HEK293 (cell line): ENCODE data around the gene STARD4.

Experiments
- CTCF ChIA-PET: fragments of 350-600 bp; formaldehyde crosslinking; extraction: SDS; loops from one replicate; lab custom pipeline; 2021; ENCODE audit warnings: antibody characterized with exemption; lab: Yijun Ruan, JAX
- POLR2A ChIA-PET: fragments of 300-600 bp; formaldehyde crosslinking; extraction: SDS; loops from one replicate; lab custom pipeline; 2020; ENCODE audit warnings: antibody characterized with exemption, inconsistent platforms; lab: Yijun Ruan, JAX
- H3K27ac ChIP-seq: fragments of 200-500 bp; sonication (Bioruptor generic); 2 replicates; pipeline ENCODE4 v1.5.1; 2014; ENCODE audit warnings: low read depth, low read length, control low read depth, inconsistent platforms; ENCODE audit errors: extremely low read depth
- H3K36me3 ChIP-seq, 2 experiments: fragments of 200-500 bp in 1 of 2; sonication (Bioruptor generic) in 1 of 2; 1 replicate in 1 of 2; 2 replicates in 1 of 2; pipeline ENCODE4 v1.5.1; 2014 to 2017; ENCODE audit warnings: inconsistent platforms in 2 of 2, low read length in 2 of 2; ENCODE audit not compliant: control insufficient read depth in 2 of 2, insufficient read depth in 1 of 2
- H3K4me1 ChIP-seq: fragments of 200-500 bp; sonication (Bioruptor generic); 2 replicates; pipeline ENCODE4 v1.5.1; 2014; ENCODE audit warnings: mild to moderate bottlenecking, low read length, inconsistent platforms; ENCODE audit not compliant: control insufficient read depth, insufficient read depth
- H3K4me3 ChIP-seq: 2 replicates; pipeline ENCODE4 v1.5.1; 2011; ENCODE audit warnings: low read depth, mild to moderate bottlenecking, control low read depth, low read length, moderate library complexity
- H3K9me3 ChIP-seq: fragments of 200-500 bp; sonication (Bioruptor generic); 2 replicates; pipeline ENCODE4 v1.5.1; 2014; ENCODE audit warnings: low read depth, low read length, inconsistent platforms; ENCODE audit not compliant: control insufficient read depth, insufficient read depth
- GLI2 ChIP-seq: fragments of 450-650 bp; formaldehyde crosslinking; IDR thresholded peaks from 2 replicates; pipeline ENCODE4; 2017; ENCODE audit warnings: missing biosample characterization, missing genetic modification characterization, low read depth, borderline replicate concordance
- GLIS1 ChIP-seq: fragments of 450-650 bp; formaldehyde crosslinking; IDR thresholded peaks from 2 replicates; pipeline ENCODE4 v1.5.1; 2016; ENCODE audit warnings: missing biosample characterization, missing genetic modification characterization
- KLF7 ChIP-seq: fragments of 450-650 bp; formaldehyde crosslinking; IDR thresholded peaks from 2 replicates; pipeline ENCODE4 v1.5.1; 2016; ENCODE audit warnings: missing biosample characterization, missing genetic modification characterization, borderline replicate concordance
- SCRT1 ChIP-seq: fragments of 450-650 bp; formaldehyde crosslinking; IDR thresholded peaks from 2 replicates; pipeline ENCODE4 v1.5.1; 2016; ENCODE audit warnings: missing biosample characterization, missing genetic modification characterization, borderline replicate concordance
- YY1 ChIP-seq: fragments of 450-650 bp; formaldehyde crosslinking; IDR thresholded peaks from 2 replicates; pipeline ENCODE4 v1.5.1; 2018; ENCODE audit warnings: missing biosample characterization, missing genetic modification characterization
- ZBTB17 ChIP-seq: fragments of 450-650 bp; formaldehyde crosslinking; IDR thresholded peaks from 2 replicates; pipeline ENCODE4 v1.5.1; 2016; ENCODE audit warnings: missing biosample characterization, missing genetic modification characterization
- ZBTB21 ChIP-seq: fragments of 450-650 bp; formaldehyde crosslinking; IDR thresholded peaks from 2 replicates; pipeline ENCODE4 v1.5.1; 2017; ENCODE audit warnings: missing biosample characterization, missing genetic modification characterization
- ZIC2 ChIP-seq: fragments of 450-650 bp; formaldehyde crosslinking; IDR thresholded peaks from 2 replicates; pipeline ENCODE4 v1.5.1; 2016; ENCODE audit warnings: missing biosample characterization, missing genetic modification characterization
- ZNF112 ChIP-seq: fragments of 450-650 bp; formaldehyde crosslinking; IDR thresholded peaks from 2 replicates; pipeline ENCODE4 v1.5.0; 2017; ENCODE audit warnings: missing biosample characterization, missing genetic modification characterization
- ZNF155 ChIP-seq: fragments of 450-650 bp; formaldehyde crosslinking; IDR thresholded peaks from 2 replicates; pipeline ENCODE4 v1.5.1; 2016; ENCODE audit warnings: missing biosample characterization, missing genetic modification characterization
- ZNF2 ChIP-seq: fragments of 450-650 bp; formaldehyde crosslinking; IDR thresholded peaks from 2 replicates; pipeline ENCODE4 v1.5.1; 2016; ENCODE audit warnings: missing biosample characterization, missing genetic modification characterization
- ZNF335 ChIP-seq: fragments of 450-650 bp; formaldehyde crosslinking; conservative IDR thresholded peaks from 2 replicates; pipeline ENCODE4 v1.5.1; 2016; ENCODE audit warnings: missing biosample characterization, missing genetic modification characterization
- ZNF362 ChIP-seq: fragments of 450-650 bp; formaldehyde crosslinking; IDR thresholded peaks from 2 replicates; pipeline ENCODE4 v1.5.1; 2016; ENCODE audit warnings: missing biosample characterization, missing genetic modification characterization
- ZNF37A ChIP-seq: fragments of 450-650 bp; IDR thresholded peaks from 2 replicates; pipeline ENCODE4 v1.5.1; 2018; ENCODE audit warnings: missing biosample characterization, missing genetic modification characterization
- ZNF404 ChIP-seq: fragments of 450-650 bp; formaldehyde crosslinking; IDR thresholded peaks from 2 replicates; pipeline ENCODE4 v1.5.1; 2017; ENCODE audit warnings: missing biosample characterization, missing genetic modification characterization
- ZNF416 ChIP-seq: fragments of 450-650 bp; formaldehyde crosslinking; IDR thresholded peaks from 2 replicates; pipeline ENCODE4 v1.5.1; 2016; ENCODE audit warnings: missing biosample characterization, missing genetic modification characterization
- ZNF521 ChIP-seq: fragments of 450-650 bp; formaldehyde crosslinking; IDR thresholded peaks from 2 replicates; pipeline ENCODE4 v1.5.1; 2017; ENCODE audit warnings: missing biosample characterization, mild to moderate bottlenecking, missing genetic modification characterization
- ZNF529 ChIP-seq: fragments of 450-650 bp; formaldehyde crosslinking; IDR thresholded peaks from 2 replicates; pipeline ENCODE4 v1.5.1; 2017; ENCODE audit warnings: missing genetic modification characterization, missing biosample characterization; ENCODE audit not compliant: insufficient replicate concordance
- ZNF571 ChIP-seq: fragments of 450-650 bp; formaldehyde crosslinking; IDR thresholded peaks from 2 replicates; pipeline ENCODE4 v1.5.0; 2017; ENCODE audit warnings: missing biosample characterization, missing genetic modification characterization
- ZNF580 ChIP-seq: fragments of 450-650 bp; formaldehyde crosslinking; IDR thresholded peaks from 2 replicates; pipeline ENCODE4 v1.5.1; 2016; ENCODE audit warnings: missing biosample characterization, missing genetic modification characterization
- ZNF610 ChIP-seq: fragments of 450-650 bp; formaldehyde crosslinking; IDR thresholded peaks from 2 replicates; pipeline ENCODE4 v1.5.1; 2016; ENCODE audit warnings: missing biosample characterization, missing genetic modification characterization, borderline replicate concordance
- ZNF692 ChIP-seq: fragments of 450-650 bp; formaldehyde crosslinking; IDR thresholded peaks from 2 replicates; pipeline ENCODE4 v1.5.1; 2016; ENCODE audit warnings: missing biosample characterization, missing genetic modification characterization
- ZNF701 ChIP-seq: fragments of 450-650 bp; formaldehyde crosslinking; IDR thresholded peaks from 2 replicates; pipeline ENCODE4 v1.5.1; 2016; ENCODE audit warnings: missing biosample characterization, missing genetic modification characterization
- TF ChIP-seq, protein P1 (sequence below): fragments of 450-650 bp; formaldehyde crosslinking; IDR thresholded peaks from 2 replicates; pipeline ENCODE4 v1.5.1; 2016; ENCODE audit warnings: missing biosample characterization, missing genetic modification characterization
- TF ChIP-seq, protein P2 (sequence below): fragments of 450-650 bp; IDR thresholded peaks from 2 replicates; pipeline ENCODE4 v1.5.1; 2018; ENCODE audit warnings: missing biosample characterization, mild to moderate bottlenecking, missing genetic modification characterization
- TF ChIP-seq, protein P3 (sequence below): fragments of 450-650 bp; formaldehyde crosslinking; IDR thresholded peaks from 2 replicates; pipeline ENCODE4 v1.5.1; 2016; ENCODE audit warnings: missing biosample characterization, missing genetic modification characterization

Gene STARD4

GRCh38 chr5:111505096-111505495, 7.2 kb downstream of the STARD4 start:
- CTCF ChIA-PET: interaction anchor here (0.7 kb wide), 1 partner anchor 189 kb away, joined by 7 read pairs; no protein-coding TSS in a partner anchor
- POLR2A ChIA-PET: no interaction called here
- H3K4me1 ChIP-seq: peaks cover 13% of the 10 kb centered on the region; the same call in 1 of the 2 replicates
- H3K4me3 ChIP-seq: no peak overlapping the region
- H3K36me3 ChIP-seq: peaks cover 10 to 17% of the 10 kb centered on the region in 2 experiments
- TF ChIP-seq ZNF692 (tag by site-specific recombination) (no peak), ZNF155 (tag by site-specific recombination) (no peak), ZBTB21 (no peak), ZNF610 (tag by site-specific recombination) (no peak), GLI2 (tag by site-specific recombination) (no peak), ZNF521 (tag by site-specific recombination) (no peak), GLIS1 (tag by site-specific recombination) (no peak), ZNF362 (tag by site-specific recombination) (no peak), ZNF571 (tag by site-specific recombination) (no peak), ZNF404 (tag by site-specific recombination) (no peak)
- H3K9me3 ChIP-seq: no peaks in the 10 kb centered on the region
- H3K27ac ChIP-seq: no peak overlapping the region

- 0 out of 2 replicates have a peak, but pooled peaks cover 5% of the 10 kb centered on the region for H3K4me1 ChIP-seq
- no peak for TF ChIP-seq ZNF416 (tag by site-specific recombination)
- TF ChIP-seq ZIC2 (tag by site-specific recombination): no peak
- no peak for TF ChIP-seq ZNF580 (tag by site-specific recombination)
- no peak for TF ChIP-seq KLF7 (tag by site-specific recombination)
- no peak for TF ChIP-seq ZNF529 (tag by site-specific recombination)
- no peak for TF ChIP-seq YY1 (tag by site-specific recombination)
- TF ChIP-seq ZBTB17: no peak
- TF ChIP-seq SCRT1 (tag by site-specific recombination): no peak
- TF ChIP-seq ZNF701 (tag by site-specific recombination): no peak
- no peak for TF ChIP-seq ZNF37A (tag by site-specific recombination)
- TF ChIP-seq ZNF2 (tag by site-specific recombination): no peak
- TF ChIP-seq, protein P1, sequence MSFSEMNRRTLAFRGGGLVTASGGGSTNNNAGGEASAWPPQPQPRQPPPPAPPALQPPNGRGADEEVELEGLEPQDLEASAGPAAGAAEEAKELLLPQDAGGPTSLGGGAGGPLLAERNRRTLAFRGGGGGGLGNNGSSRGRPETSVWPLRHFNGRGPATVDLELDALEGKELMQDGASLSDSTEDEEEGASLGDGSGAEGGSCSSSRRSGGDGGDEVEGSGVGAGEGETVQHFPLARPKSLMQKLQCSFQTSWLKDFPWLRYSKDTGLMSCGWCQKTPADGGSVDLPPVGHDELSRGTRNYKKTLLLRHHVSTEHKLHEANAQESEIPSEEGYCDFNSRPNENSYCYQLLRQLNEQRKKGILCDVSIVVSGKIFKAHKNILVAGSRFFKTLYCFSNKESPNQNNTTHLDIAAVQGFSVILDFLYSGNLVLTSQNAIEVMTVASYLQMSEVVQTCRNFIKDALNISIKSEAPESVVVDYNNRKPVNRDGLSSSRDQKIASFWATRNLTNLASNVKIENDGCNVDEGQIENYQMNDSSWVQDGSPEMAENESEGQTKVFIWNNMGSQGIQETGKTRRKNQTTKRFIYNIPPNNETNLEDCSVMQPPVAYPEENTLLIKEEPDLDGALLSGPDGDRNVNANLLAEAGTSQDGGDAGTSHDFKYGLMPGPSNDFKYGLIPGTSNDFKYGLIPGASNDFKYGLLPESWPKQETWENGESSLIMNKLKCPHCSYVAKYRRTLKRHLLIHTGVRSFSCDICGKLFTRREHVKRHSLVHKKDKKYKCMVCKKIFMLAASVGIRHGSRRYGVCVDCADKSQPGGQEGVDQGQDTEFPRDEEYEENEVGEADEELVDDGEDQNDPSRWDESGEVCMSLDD: no peak
- no peak for TF ChIP-seq ZNF335
- TF ChIP-seq, protein P2, sequence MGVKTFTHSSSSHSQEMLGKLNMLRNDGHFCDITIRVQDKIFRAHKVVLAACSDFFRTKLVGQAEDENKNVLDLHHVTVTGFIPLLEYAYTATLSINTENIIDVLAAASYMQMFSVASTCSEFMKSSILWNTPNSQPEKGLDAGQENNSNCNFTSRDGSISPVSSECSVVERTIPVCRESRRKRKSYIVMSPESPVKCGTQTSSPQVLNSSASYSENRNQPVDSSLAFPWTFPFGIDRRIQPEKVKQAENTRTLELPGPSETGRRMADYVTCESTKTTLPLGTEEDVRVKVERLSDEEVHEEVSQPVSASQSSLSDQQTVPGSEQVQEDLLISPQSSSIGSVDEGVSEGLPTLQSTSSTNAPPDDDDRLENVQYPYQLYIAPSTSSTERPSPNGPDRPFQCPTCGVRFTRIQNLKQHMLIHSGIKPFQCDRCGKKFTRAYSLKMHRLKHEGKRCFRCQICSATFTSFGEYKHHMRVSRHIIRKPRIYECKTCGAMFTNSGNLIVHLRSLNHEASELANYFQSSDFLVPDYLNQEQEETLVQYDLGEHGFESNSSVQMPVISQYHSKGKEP (tag by site-specific recombination): no peak
- TF ChIP-seq, protein P3, sequence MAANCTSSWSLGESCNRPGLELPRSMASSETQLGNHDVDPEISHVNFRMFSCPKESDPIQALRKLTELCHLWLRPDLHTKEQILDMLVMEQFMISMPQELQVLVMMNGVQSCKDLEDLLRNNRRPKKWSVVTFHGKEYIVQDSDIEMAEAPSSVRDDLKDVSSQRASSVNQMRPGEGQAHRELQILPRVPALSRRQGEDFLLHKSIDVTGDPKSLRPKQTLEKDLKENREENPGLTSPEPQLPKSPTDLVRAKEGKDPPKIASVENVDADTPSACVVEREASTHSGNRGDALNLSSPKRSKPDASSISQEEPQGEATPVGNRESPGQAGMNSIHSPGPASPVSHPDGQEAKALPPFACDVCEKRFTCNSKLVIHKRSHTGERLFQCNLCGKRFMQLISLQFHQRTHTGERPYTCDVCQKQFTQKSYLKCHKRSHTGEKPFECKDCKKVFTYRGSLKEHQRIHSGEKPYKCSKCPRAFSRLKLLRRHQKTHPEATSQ (tag by site-specific recombination): no peak
- no peak for TF ChIP-seq ZNF112 (tag by site-specific recombination)
- TF ChIP-seq, all 188 proteins: peak for 0
- Histone ChIP-seq H3K4me3 (no peak overlapping the region), H3K36me3 (peaks cover 23 to 26% of the 10 kb centered on the region in 2 experiments), H3K27ac (no peak overlapping the region), H3K9me3 (no peaks in the 10 kb centered on the region)
- ChIA-PET POLR2A (no interaction called here), CTCF (no interaction called here)
Measured at GRCh38 chr5:111502956-111503355, 9.4 kb downstream of the STARD4 start.
